ENCODE results near the gene DIAPH2. TPM values are rescaled to one million over a fixed set of nuclear protein-coding genes. Genes with fewer than 3 reads are reported as not detected.

The DIAPH2 gene
- total RNA-seq, 1 experiment from 2014 or later = 10.9 TPM

- TF ChIP-seq ZBTB33 (IDR thresholded peaks at IDR 0.05; ENCODE audit: extremely low read depth, insufficient replicate concordance, low read length) = no peak
Measured at GRCh38 chrX:96820935-96821334, 136.3 kb downstream of the DIAPH2 start (continued).

GRCh38 chrX:96824166-96824565 lies 139.5 kb downstream of the DIAPH2 start:
- Histone ChIP-seq H2AFZ (ENCODE audit: low read depth, low read length, poor library complexity, severe bottlenecking) (no peak overlapping the region), H4K20me1 (ENCODE audit: insufficient read depth) (no peaks in the 10 kb centered on the region), H3K4me1 (ENCODE audit: control insufficient read depth in 1 of 2, insufficient read depth in 2 of 2, low read length in 2 of 2) (no peaks in the 10 kb centered on the region), H3K9me3 (ENCODE audit: control insufficient read depth in 1 of 2, insufficient read depth in 1 of 2, low read depth in 1 of 2, low read length in 2 of 2) (no peaks in the 10 kb centered on the region), H3K9ac (ENCODE audit: low read length) (no peak overlapping the region), H3K27ac (ENCODE audit: low read depth, low read length) (no peak overlapping the region), H3K79me2 (ENCODE audit: insufficient read depth, low read length) (no peaks in the 10 kb centered on the region), H3K27me3 (ENCODE audit: insufficient read depth, low read length) (no peaks in the 10 kb centered on the region), H3K36me3 (ENCODE audit: control insufficient read depth in 1 of 2, insufficient read depth in 2 of 2, low read length in 2 of 2) (no peaks in the 10 kb centered on the region), H3K4me3 (replicated peaks in 1 of 2; ENCODE audit: low read depth in 1 of 2, low read length in 2 of 2) (no peak overlapping the region), H3K9me2 (ENCODE audit: insufficient read depth) (no peaks in the 10 kb centered on the region), H3K4me2 (ENCODE audit: low read length) (no peak overlapping the region)
- DNase-seq (ENCODE audit: low read depth, low spot score) (no peak), ATAC-seq (no peak)
- CTCF ChIA-PET = no interaction called here
- RAD21 ChIA-PET (ENCODE audit: low non-redundant PET in 1 of 2, low total read pairs in 2 of 2, uncharacterized antibody in 2 of 2, unreplicated experiment in 2 of 2) = no interaction called here
- TF ChIP-seq REST (IDR thresholded peaks at IDR 0.05; ENCODE audit: low read depth) (no peak), SIN3A (IDR thresholded peaks at IDR 0.05; ENCODE audit: low read depth) (no peak), CTCF (IDR thresholded peaks at IDR 0.05 in 2 of 3, conservative IDR thresholded peaks at IDR 0.05 in 1 of 3; ENCODE audit: borderline replicate concordance in 1 of 3, insufficient read depth in 1 of 3, low read depth in 2 of 3, low read length in 2 of 3) (no peak), MAX (IDR thresholded peaks at IDR 0.05) (no peak), POLR2AphosphoS5 (IDR thresholded peaks at IDR 0.05; ENCODE audit: low read depth, low read length) (no peak), EZH2phosphoT487 (IDR thresholded peaks at IDR 0.05; ENCODE audit: borderline replicate concordance) (no peak), CBX3 (IDR thresholded peaks at IDR 0.05; ENCODE audit: low read depth) (no peak)
- no TSS peak for BruUV-seq (replicated peaks)
- POLR2A ChIA-PET = no interaction called here
- intact Hi-C loops (cut with micrococcal nuclease) = no loop called here

All from HCT116 (cell line).